SK-N-SH (cell line): ENCODE data around the gene CSTB. TPM values are rescaled to one million over a fixed set of nuclear protein-coding genes. Genes with fewer than 3 reads are reported as not detected.

Experiments
- CTCF ChIA-PET: fragments of 300-600, 350-600 bp; formaldehyde crosslinking; extraction: SDS; loops from one replicate; lab custom pipeline; 2021; lab: Yijun Ruan, JAX
- POLR2A ChIA-PET: fragments of 350-600 bp; sonication (Branson Sonifier 250); formaldehyde crosslinking; extraction: SDS; loops from one replicate; lab custom pipeline; 2020; ENCODE audit warnings: antibody characterized with exemption, inconsistent platforms; lab: Yijun Ruan, JAX
- DNase-seq: peaks from one replicate; pipeline ENCODE4 v3.0.0; 2012
- H2AFZ ChIP-seq: fragments of 200-600 bp; sonication (generic); 2 replicates; pipeline ENCODE4 v1.8.1; 2016; ENCODE audit warnings: antibody characterized with exemption, mild to moderate bottlenecking, low read depth
- H3F3A ChIP-seq: fragments of 200-600 bp; sonication (generic); replicated peaks from 2 replicates; pipeline ENCODE3; 2016; ENCODE audit warnings: antibody characterized with exemption, mild to moderate bottlenecking; ENCODE audit not compliant: insufficient read depth
- H3K27ac ChIP-seq, 2 experiments: fragments of 200-500 bp in 1 of 2; fragments of 200-600 bp in 1 of 2; sonication (Bioruptor generic) in 1 of 2; sonication (generic), shearing (Covaris generic) in 1 of 2; 2 replicates each; pipeline versions ENCODE4 v1.5.1 to v1.6.1; 2014 to 2016; ENCODE audit warnings: low read depth in 2 of 2, inconsistent platforms in 1 of 2, low read length in 1 of 2, mild to moderate bottlenecking in 1 of 2, mixed read lengths in 1 of 2
- H3K27me3 ChIP-seq: fragments of 200-600 bp; sonication (generic), shearing (Covaris generic); 2 replicates; pipeline ENCODE4 v1.6.1; 2016; ENCODE audit warnings: mixed run types; ENCODE audit not compliant: insufficient read depth
- H3K36me3 ChIP-seq, 2 experiments: fragments of 200-500 bp in 1 of 2; fragments of 200-600 bp in 1 of 2; sonication (Bioruptor generic) in 1 of 2; sonication (generic) in 1 of 2; replicated peaks in 1 of 2; 2 replicates each; pipeline versions ENCODE3 to v1.5.1; 2014 to 2016; ENCODE audit warnings: low read length in 1 of 2, mild to moderate bottlenecking in 1 of 2; ENCODE audit not compliant: insufficient read depth in 2 of 2, control insufficient read depth in 1 of 2
- H3K4me1 ChIP-seq, 2 experiments: fragments of 200-500 bp in 1 of 2; fragments of 200-600 bp in 1 of 2; sonication (Bioruptor generic) in 1 of 2; sonication (generic), shearing (Covaris generic) in 1 of 2; 2 replicates each; pipeline versions ENCODE4 v1.5.1 to v1.6.1; 2014 to 2016; ENCODE audit warnings: low read depth in 1 of 2, low read length in 1 of 2, mixed run types in 1 of 2; ENCODE audit not compliant: insufficient read depth in 2 of 2, control insufficient read depth in 1 of 2
- H3K4me2 ChIP-seq: fragments of 200-600 bp; sonication (generic), shearing (Covaris generic); 2 replicates; pipeline ENCODE4 v1.6.1; 2017; ENCODE audit warnings: mixed run types
- H3K4me3 ChIP-seq, 2 experiments: fragments of 200-500 bp in 1 of 2; fragments of 200-600 bp in 1 of 2; sonication (Bioruptor generic) in 1 of 2; sonication (generic), shearing (Covaris generic) in 1 of 2; 2 replicates each; pipeline versions ENCODE4 v1.5.1 to v1.8.1; 2014 to 2016; ENCODE audit warnings: low read depth in 2 of 2, inconsistent platforms in 1 of 2, low read length in 1 of 2, mild to moderate bottlenecking in 1 of 2, mixed read lengths in 1 of 2, moderate library complexity in 1 of 2
- H3K79me2 ChIP-seq: fragments of 200-600 bp; sonication (generic); 2 replicates; pipeline ENCODE4 v1.8.1; 2017; ENCODE audit warnings: mild to moderate bottlenecking; ENCODE audit not compliant: insufficient read depth
- H3K9ac ChIP-seq: fragments of 200-600 bp; sonication (generic); 2 replicates; pipeline ENCODE4 v1.6.1; 2017; ENCODE audit warnings: mixed run types
- H3K9me2 ChIP-seq: fragments of 200-600 bp; sonication (generic); 2 replicates; pipeline ENCODE4 v1.6.1; 2017; ENCODE audit warnings: mixed run types
- H3K9me3 ChIP-seq: fragments of 200-600 bp; sonication (generic); 2 replicates; pipeline ENCODE4 v1.6.1; 2017; ENCODE audit warnings: mixed run types, mild to moderate bottlenecking, moderate library complexity
- H4K20me1 ChIP-seq: fragments of 200-600 bp; sonication (generic); 2 replicates; pipeline ENCODE4 v1.6.1; 2017; ENCODE audit warnings: mild to moderate bottlenecking, mixed run types; ENCODE audit not compliant: insufficient read depth
- EP300 ChIP-seq, 2 experiments: IDR thresholded peaks; 2 replicates each; pipeline versions ENCODE4 v1.4.0 to v1.6.1; 2012; ENCODE audit warnings: borderline replicate concordance in 1 of 2, low read depth in 1 of 2, low read length in 1 of 2
- EZH2phosphoT487 ChIP-seq: fragments of 200-600 bp; sonication (generic); IDR thresholded peaks from 2 replicates; pipeline ENCODE4 v1.6.1; 2017; ENCODE audit warnings: low read depth, mixed run types, mild to moderate bottlenecking, antibody characterized with exemption, moderate library complexity, borderline replicate concordance
- GABPA ChIP-seq: IDR thresholded peaks from 2 replicates; pipeline ENCODE4 v1.4.0; 2012; ENCODE audit warnings: low read depth, mild to moderate bottlenecking
- JUND ChIP-seq: IDR thresholded peaks from 2 replicates; pipeline ENCODE4 v1.4.0; 2012
- MXI1 ChIP-seq: IDR thresholded peaks from 2 replicates; pipeline ENCODE4 v1.6.1; 2012; ENCODE audit warnings: mild to moderate bottlenecking, low read depth, low read length, improper control_type of control experiment
- NFIC ChIP-seq: IDR thresholded peaks from 2 replicates; pipeline ENCODE4 v1.4.0; 2012; ENCODE audit warnings: borderline replicate concordance
- NRF1 ChIP-seq: IDR thresholded peaks from 2 replicates; pipeline ENCODE4 v1.6.1; 2012; ENCODE audit warnings: low read depth, mild to moderate bottlenecking, low read length
- RCOR1 ChIP-seq: fragments of 150-350 bp; IDR thresholded peaks from 2 replicates; pipeline ENCODE4 v1.6.1; 2017; ENCODE audit warnings: antibody characterized with exemption, low read length
- RXRA ChIP-seq: IDR thresholded peaks from 2 replicates; pipeline ENCODE4 v1.4.0; 2012; ENCODE audit warnings: low read depth, mild to moderate bottlenecking, borderline replicate concordance
- TEAD4 ChIP-seq: IDR thresholded peaks from 2 replicates; pipeline ENCODE4 v1.4.0; 2012; ENCODE audit warnings: mild to moderate bottlenecking, borderline replicate concordance; ENCODE audit not compliant: insufficient read depth
- WGBS: methylation state at CpG from one replicate; pipeline ENCODE4 v1.1.6; 2017; ENCODE audit warnings: low lambda C conversion rate; 5-methylcytosine and 5-hydroxymethylcytosine counted together
- polyA plus RNA-seq, 3 experiments: library from polyadenylated mRNA; depleted of rRNA; stranded (reverse); fragments of >200 nt; gene quantifications; 2 replicates each; pipeline ENCODE4 v1.2.3, GENCODE V29; 2012
- TF ChIP-seq, protein P1 (sequence below): IDR thresholded peaks from 2 replicates; pipeline ENCODE4; 2012
- TF ChIP-seq, protein P2 (sequence below): fragments of 150-350 bp; IDR thresholded peaks from 2 replicates; pipeline ENCODE4 v1.6.1; 2017; ENCODE audit warnings: antibody characterized with exemption, low read length, low read depth, borderline replicate concordance

The CSTB gene
- polyA plus RNA-seq, 1 of the 3 experiments (the other 2 are of a cell fraction), result 101 TPM

DNA sequence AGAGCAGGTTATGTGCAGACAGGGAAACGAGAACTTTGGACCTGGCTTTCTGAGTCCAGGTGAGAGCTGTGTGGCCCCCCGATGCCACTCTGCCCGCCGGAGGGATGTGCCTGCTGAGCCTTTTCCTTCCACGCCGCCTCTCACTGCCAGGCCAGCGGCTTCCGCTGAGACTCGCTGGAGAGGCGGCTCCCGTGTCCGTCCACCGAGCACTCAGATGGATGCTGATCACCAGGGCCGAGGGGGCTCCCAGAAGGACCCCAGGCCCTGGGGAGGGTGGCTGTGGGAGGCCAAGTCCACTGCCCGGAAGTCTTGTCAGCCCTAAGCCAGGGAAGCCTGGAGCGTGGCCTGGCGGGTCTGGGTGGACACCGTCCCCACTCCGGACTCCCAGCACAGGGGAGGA, 16.5 kb downstream of the CSTB start:
- peaks cover 0 to 52% of the 10 kb centered on the region in 2 experiments for H3K36me3 ChIP-seq

DNA sequence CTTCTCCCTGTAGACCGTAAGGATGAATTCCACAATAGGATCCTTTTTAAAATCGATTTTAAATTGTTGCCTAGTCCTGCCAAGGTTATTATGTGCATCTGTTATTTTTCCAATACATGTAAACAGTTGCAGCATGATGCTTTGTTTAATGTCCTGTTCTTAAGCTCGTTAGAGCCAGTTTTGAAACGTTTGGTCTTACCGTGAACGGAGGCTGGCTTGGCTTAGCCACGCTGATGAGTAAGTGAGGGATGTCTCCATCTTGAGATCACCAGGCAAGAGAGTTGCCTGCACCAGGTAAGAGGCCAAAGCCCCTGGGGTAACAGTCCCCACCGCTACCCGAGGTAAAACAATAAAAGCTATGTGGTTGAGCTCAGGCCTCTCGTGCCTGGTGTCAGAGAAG, 17.3 kb downstream of the CSTB start:
- Histone ChIP-seq H3K9me3 (no peaks in the 10 kb centered on the region), H3K27ac (no peak overlapping the region), H3K36me3 (peaks cover 0 to 60% of the 10 kb centered on the region in 2 experiments), H3K4me3 (no peak overlapping the region), H3K9me2 (no peaks in the 10 kb centered on the region)
- TF ChIP-seq, protein P1, sequence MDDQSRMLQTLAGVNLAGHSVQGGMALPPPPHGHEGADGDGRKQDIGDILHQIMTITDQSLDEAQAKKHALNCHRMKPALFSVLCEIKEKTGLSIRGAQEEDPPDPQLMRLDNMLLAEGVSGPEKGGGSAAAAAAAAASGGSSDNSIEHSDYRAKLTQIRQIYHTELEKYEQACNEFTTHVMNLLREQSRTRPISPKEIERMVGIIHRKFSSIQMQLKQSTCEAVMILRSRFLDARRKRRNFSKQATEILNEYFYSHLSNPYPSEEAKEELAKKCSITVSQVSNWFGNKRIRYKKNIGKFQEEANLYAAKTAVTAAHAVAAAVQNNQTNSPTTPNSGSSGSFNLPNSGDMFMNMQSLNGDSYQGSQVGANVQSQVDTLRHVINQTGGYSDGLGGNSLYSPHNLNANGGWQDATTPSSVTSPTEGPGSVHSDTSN, result no peak
- no peak for TF ChIP-seq TEAD4
- TF ChIP-seq, all 33 proteins: peak for 0
- H3K9ac ChIP-seq, result no peak overlapping the region
- DNase-seq, result no peak
- H3K4me1 ChIP-seq, result no peaks in the 10 kb centered on the region
- no peak overlapping the region for H2AFZ ChIP-seq
- no peaks in the 10 kb centered on the region for H4K20me1 ChIP-seq
- CTCF ChIA-PET, result interaction anchor here (1.0 kb wide), 1 partner anchor 13 kb away, joined by 3 read pairs; no protein-coding TSS in a partner anchor
- H3K4me2 ChIP-seq, result no peak overlapping the region
- WGBS, result 80% methylated on average over 10 of the region's 10 CpGs
- H3F3A ChIP-seq, result no peaks in the 10 kb centered on the region
- no peaks in the 10 kb centered on the region for H3K79me2 ChIP-seq
- POLR2A ChIA-PET, result no interaction called here
- H3K27me3 ChIP-seq, result no peaks in the 10 kb centered on the region

More for the DNA sequence above, 16.5 kb downstream of the CSTB start:
- Histone ChIP-seq H3K4me3 (no peak overlapping the region), H3F3A (no peaks in the 10 kb centered on the region), H3K27ac (no peak overlapping the region), H3K9me3 (no peaks in the 10 kb centered on the region), H3K27me3 (no peaks in the 10 kb centered on the region), H3K4me1 (no peaks in the 10 kb centered on the region; a peak in 1 of 4 replicates), H3K9ac (no peak overlapping the region), H3K79me2 (no peaks in the 10 kb centered on the region), H3K4me2 (no peak overlapping the region), H3K9me2 (no peaks in the 10 kb centered on the region), H2AFZ (no peak overlapping the region), H4K20me1 (no peaks in the 10 kb centered on the region)
- no peak for DNase-seq
- WGBS, result 96% methylated on average over 15 of the region's 19 CpGs
- TF ChIP-seq RCOR1 (no peak), MXI1 (no peak), NFIC (no peak), JUND (no peak), EP300 (IDR thresholded peaks at IDR 0.05; ENCODE audit: borderline replicate concordance in 1 of 2, low read depth in 1 of 2, low read length in 1 of 2) (no peak), EZH2phosphoT487 (no peak), NRF1 (no peak), RXRA (no peak), GABPA (no peak)
- TF ChIP-seq, protein P2, sequence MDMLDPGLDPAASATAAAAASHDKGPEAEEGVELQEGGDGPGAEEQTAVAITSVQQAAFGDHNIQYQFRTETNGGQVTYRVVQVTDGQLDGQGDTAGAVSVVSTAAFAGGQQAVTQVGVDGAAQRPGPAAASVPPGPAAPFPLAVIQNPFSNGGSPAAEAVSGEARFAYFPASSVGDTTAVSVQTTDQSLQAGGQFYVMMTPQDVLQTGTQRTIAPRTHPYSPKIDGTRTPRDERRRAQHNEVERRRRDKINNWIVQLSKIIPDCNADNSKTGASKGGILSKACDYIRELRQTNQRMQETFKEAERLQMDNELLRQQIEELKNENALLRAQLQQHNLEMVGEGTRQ, result no peak
- CTCF ChIA-PET, result interaction anchor here (1.0 kb wide), 1 partner anchor 12 kb away, joined by 3 read pairs; no protein-coding TSS in a partner anchor
- POLR2A ChIA-PET, result no interaction called here
